Fibroblast of pulmonary artery (primary cell): ENCODE results near the gene POU2AF1.

Source experiments
- DNase-seq: peaks from one replicate; pipeline ENCODE4 v3.0.0-alpha.2; 2010; ENCODE audit warnings: low read depth
- H3K4me3 ChIP-seq: replicated peaks from 2 replicates; pipeline ENCODE4 v1.5.1; 2011; ENCODE audit warnings: low read depth, mild to moderate bottlenecking, control low read depth, low read length, moderate library complexity
- TF ChIP-seq, protein P1 (sequence below): IDR thresholded peaks from 2 replicates; pipeline ENCODE4 v1.5.1; 2011; ENCODE audit warnings: mild to moderate bottlenecking, control low read depth, low read length, inconsistent platforms; ENCODE audit errors: missing control alignments

The POU2AF1 gene

DNA sequence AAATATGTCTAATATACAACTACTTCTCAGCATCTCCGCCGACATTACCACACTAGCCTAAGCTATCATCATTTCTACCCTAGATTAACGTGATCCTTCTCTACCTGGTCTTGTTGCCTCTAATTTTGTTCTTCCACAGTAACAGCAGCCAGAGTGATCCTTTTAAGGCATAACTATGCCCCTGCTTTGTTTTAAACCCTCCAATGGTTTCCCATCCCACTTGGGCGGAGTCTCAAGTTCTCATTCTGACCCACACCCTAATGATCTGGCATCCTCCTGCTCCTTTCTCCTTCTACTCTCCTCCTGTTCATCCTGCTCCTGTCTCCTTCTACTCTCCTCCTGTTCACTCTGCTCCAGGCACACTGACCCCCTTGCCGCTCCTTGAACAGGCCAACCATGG, 31.9 kb upstream of the POU2AF1 start:
- H3K4me3 ChIP-seq = no peak overlapping the region
- TF ChIP-seq, protein P1, sequence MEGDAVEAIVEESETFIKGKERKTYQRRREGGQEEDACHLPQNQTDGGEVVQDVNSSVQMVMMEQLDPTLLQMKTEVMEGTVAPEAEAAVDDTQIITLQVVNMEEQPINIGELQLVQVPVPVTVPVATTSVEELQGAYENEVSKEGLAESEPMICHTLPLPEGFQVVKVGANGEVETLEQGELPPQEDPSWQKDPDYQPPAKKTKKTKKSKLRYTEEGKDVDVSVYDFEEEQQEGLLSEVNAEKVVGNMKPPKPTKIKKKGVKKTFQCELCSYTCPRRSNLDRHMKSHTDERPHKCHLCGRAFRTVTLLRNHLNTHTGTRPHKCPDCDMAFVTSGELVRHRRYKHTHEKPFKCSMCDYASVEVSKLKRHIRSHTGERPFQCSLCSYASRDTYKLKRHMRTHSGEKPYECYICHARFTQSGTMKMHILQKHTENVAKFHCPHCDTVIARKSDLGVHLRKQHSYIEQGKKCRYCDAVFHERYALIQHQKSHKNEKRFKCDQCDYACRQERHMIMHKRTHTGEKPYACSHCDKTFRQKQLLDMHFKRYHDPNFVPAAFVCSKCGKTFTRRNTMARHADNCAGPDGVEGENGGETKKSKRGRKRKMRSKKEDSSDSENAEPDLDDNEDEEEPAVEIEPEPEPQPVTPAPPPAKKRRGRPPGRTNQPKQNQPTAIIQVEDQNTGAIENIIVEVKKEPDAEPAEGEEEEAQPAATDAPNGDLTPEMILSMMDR = no peak
- DNase-seq = no peak

- TF ChIP-seq, protein P1 = no peak
- no peak for DNase-seq
- no peak overlapping the region for H3K4me3 ChIP-seq
Observed at GRCh38 chr11:111409915-111410314, 30.8 kb upstream of the POU2AF1 start.

DNA sequence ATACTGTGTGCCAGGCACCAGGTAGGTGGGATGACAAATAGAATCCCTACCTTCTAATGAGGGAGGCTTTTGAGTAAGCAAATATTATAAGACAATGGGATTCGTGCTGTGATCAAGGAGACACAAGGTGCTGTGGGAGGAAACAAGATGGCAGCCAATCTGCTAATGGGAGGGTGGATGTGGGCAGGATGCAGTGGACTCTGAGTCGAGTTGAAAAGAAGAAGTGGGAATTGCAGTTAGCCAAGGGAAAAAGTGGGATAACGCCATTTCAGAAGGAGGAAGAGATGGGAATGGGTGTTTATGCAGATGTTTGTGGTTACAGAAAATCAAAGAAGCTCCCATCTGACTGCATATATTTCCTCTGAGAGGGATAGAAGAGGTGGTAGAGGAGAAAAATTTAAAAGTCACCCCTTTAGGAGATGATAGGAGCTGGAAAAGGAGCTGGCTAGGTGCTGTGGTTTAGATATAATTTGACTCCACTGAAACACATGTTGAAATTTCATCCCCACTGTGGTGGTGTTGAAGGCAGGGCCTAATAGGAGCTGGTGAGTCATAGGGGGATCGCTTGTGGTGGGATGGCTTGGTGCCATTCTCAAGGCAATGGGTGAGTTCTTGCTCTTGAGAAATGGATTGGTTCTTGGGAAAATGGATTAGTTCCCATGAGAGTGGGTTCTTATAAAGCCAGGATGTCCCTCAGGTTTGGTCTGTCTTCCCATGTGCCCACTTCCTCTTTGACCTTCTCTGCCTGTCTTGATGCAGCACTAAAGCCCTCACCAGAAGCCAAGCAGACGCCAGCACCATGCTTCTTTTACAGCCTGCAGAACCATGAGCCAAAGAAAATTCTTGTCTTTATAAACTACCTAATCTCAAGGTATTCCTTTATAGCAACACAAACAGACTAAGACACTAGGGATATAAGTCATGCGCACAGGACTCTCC, 30.0 kb upstream of the POU2AF1 start:
- peak; percentile 15 for DNase-seq
- H3K4me3 ChIP-seq = no peak overlapping the region
- TF ChIP-seq, protein P1 = no peak

- DNase-seq = no peak
- TF ChIP-seq, protein P1 = no peak
Observed at GRCh38 chr11:111407652-111408051, 28.6 kb upstream of the POU2AF1 start.

GRCh38 chr11:111406589-111406988, 27.5 kb upstream of the POU2AF1 start:
- TF ChIP-seq, protein P1 = no peak
- H3K4me3 ChIP-seq = no peak overlapping the region
- DNase-seq = no peak

More at GRCh38 chr11:111407652-111408051, 28.6 kb upstream of the POU2AF1 start:
- no peak overlapping the region for H3K4me3 ChIP-seq

DNA sequence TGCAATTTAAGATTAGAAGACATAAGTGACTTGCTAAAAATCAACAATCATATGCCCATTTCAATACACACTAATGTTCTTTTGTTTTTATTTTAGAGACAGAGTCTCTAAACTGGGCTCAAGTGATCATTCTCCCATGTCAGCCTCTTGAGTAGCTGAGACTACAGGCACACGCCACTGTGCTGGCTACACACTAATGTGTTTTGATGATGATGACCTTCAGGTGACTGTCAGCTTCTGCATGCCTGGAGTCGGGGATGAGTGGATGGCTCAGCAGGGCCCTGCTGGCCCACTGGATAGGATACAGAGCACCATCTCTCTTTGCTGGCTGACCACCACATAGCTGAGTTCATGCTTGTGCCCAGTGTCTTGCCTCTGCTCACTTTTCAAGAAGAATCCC, 27.0 kb upstream of the POU2AF1 start:
- TF ChIP-seq, protein P1 = no peak
- H3K4me3 ChIP-seq = no peak overlapping the region
- DNase-seq = no peak

DNA sequence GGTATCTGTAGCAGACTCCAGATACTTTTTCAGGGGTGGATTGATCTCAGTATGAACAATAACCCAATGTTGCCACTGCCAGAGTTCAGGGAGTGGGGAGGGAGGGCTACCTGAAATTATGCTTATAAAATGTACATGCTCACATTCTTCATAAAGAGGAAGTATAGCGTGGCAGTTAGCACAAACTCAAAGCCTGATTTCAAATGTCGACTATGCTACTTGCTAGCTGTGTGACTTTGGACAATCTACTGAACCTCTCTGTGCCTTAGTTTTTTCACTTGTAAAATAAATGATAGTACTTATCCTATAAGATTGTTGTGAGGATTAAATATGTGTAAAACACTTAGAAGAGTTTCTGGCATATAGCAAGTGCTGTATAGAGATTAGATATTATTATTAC, 26.5 kb upstream of the POU2AF1 start:
- DNase-seq = no peak
- H3K4me3 ChIP-seq = no peak overlapping the region
- TF ChIP-seq, protein P1 = no peak
